GM23338 (cell line): ENCODE results near the gene GATAD2A. TPM values are rescaled to one million over a fixed set of nuclear protein-coding genes. Genes with fewer than 3 reads are reported as not detected.

Experiments
- ATAC-seq: fragments of 200-7000 bp; cut with Tn5 transposase; 3 replicates; pipeline ENCODE4 v1.9.1; 2020
- DNase-seq: peaks from one replicate; pipeline ENCODE4 v3.0.0-alpha.2; 2015; ENCODE audit warnings: low spot score
- H2AFZ ChIP-seq: fragments of 200-600 bp; sonication (generic); 2 replicates; pipeline ENCODE4 v1.8.0; 2016; ENCODE audit warnings: antibody characterized with exemption, mild to moderate bottlenecking, moderate library complexity
- H3F3A ChIP-seq: fragments of 200-600 bp; sonication (generic); replicated peaks from 2 replicates; pipeline ENCODE4 v1.8.0; 2017; ENCODE audit warnings: antibody characterized with exemption, mixed run types, low read depth
- H3K27ac ChIP-seq: fragments of 200-600 bp; sonication (generic); 2 replicates; pipeline ENCODE4 v1.6.1; 2016; ENCODE audit warnings: low read depth
- H3K27me3 ChIP-seq: fragments of 200-600 bp; sonication (generic); 2 replicates; pipeline ENCODE4 v1.8.0; 2016; ENCODE audit warnings: mild to moderate bottlenecking, mixed run types, moderate library complexity; ENCODE audit not compliant: insufficient read depth
- H3K36me3 ChIP-seq: fragments of 200-600 bp; sonication (generic); 2 replicates; pipeline ENCODE4 v1.8.0; 2016; ENCODE audit warnings: mild to moderate bottlenecking; ENCODE audit not compliant: insufficient read depth
- H3K4me1 ChIP-seq: fragments of 200-600 bp; sonication (generic); 2 replicates; pipeline ENCODE4 v1.8.0; 2016; ENCODE audit warnings: mild to moderate bottlenecking, moderate library complexity; ENCODE audit not compliant: insufficient read depth
- H3K4me2 ChIP-seq: fragments of 200-600 bp; sonication (generic); 2 replicates; pipeline ENCODE4 v1.7.1; 2017; ENCODE audit warnings: mixed run types
- H3K4me3 ChIP-seq: fragments of 200-600 bp; sonication (generic); 2 replicates; pipeline ENCODE4 v1.6.1; 2016; ENCODE audit warnings: mixed run types
- H3K79me2 ChIP-seq: fragments of 200-600 bp; sonication (generic); replicated peaks from 2 replicates; pipeline ENCODE4 v1.8.0; 2017; ENCODE audit warnings: mild to moderate bottlenecking; ENCODE audit not compliant: insufficient read depth
- H3K9me2 ChIP-seq: fragments of 200-600 bp; sonication (generic); 2 replicates; pipeline ENCODE4 v1.8.0; 2017; ENCODE audit not compliant: insufficient read depth
- H4K20me1 ChIP-seq: fragments of 200-600 bp; sonication (generic); replicated peaks from 2 replicates; pipeline ENCODE4 v1.8.0; 2017; ENCODE audit warnings: mild to moderate bottlenecking; ENCODE audit not compliant: insufficient read depth
- H3K27ac Mint-ChIP-seq: 2 replicates; pipeline ENCODE4 v1.8.0; 2020; ENCODE audit warnings: inconsistent platforms, mild to moderate bottlenecking, moderate library complexity, mixed read lengths
- H3K27me3 Mint-ChIP-seq: 3 replicates; pipeline ENCODE4 v1.8.0; 2022; ENCODE audit warnings: low read depth, mild to moderate bottlenecking, moderate library complexity, mixed read lengths, inconsistent platforms; ENCODE audit not compliant: insufficient read depth, poor library complexity
- H3K36me3 Mint-ChIP-seq: 3 replicates; pipeline ENCODE4 v1.8.0; 2021; ENCODE audit warnings: low read depth, mild to moderate bottlenecking, inconsistent platforms, moderate library complexity, mixed read lengths
- H3K4me1 Mint-ChIP-seq: 3 replicates; pipeline ENCODE4 v1.8.0; 2020; ENCODE audit warnings: mild to moderate bottlenecking, inconsistent platforms, mixed read lengths
- H3K4me3 Mint-ChIP-seq: 3 replicates; pipeline ENCODE4 v1.8.0; 2021; ENCODE audit warnings: moderate library complexity, mild to moderate bottlenecking, inconsistent platforms, mixed read lengths
- H3K9me3 Mint-ChIP-seq: 3 replicates; pipeline ENCODE4 v1.8.0; 2020; ENCODE audit warnings: moderate library complexity, mild to moderate bottlenecking, inconsistent platforms, mixed read lengths
- CREB1 ChIP-seq: fragments of 250-450 bp; sonication (Bioruptor Pico); IDR thresholded peaks from 2 replicates; pipeline ENCODE4 v1.5.0; 2020; ENCODE audit warnings: low read depth, mild to moderate bottlenecking, moderate library complexity
- EZH2 ChIP-seq: fragments of 200-600 bp; sonication (generic); IDR thresholded peaks from one replicate; pipeline ENCODE4 v1.8.0; 2017; ENCODE audit warnings: antibody characterized with exemption, mild to moderate bottlenecking, low read depth; ENCODE audit not compliant: unreplicated experiment
- EZH2phosphoT487 ChIP-seq: fragments of 200-600 bp; sonication (generic); IDR thresholded peaks from one replicate; pipeline ENCODE4 v1.8.1; 2018; ENCODE audit warnings: antibody characterized with exemption; ENCODE audit not compliant: unreplicated experiment
- POLR2AphosphoS5 ChIP-seq: IDR thresholded peaks from 2 replicates; pipeline ENCODE4 v1.6.1; 2016; ENCODE audit warnings: antibody characterized with exemption, low read depth
- REST ChIP-seq: IDR thresholded peaks from one replicate; pipeline ENCODE4 v1.6.1; 2018; ENCODE audit warnings: antibody characterized with exemption; ENCODE audit not compliant: unreplicated experiment
- ZNF114 ChIP-seq: fragments of 250-450 bp; sonication (Bioruptor Pico); IDR thresholded peaks from 2 replicates; pipeline ENCODE4 v1.5.0; 2020; ENCODE audit warnings: mild to moderate bottlenecking, moderate library complexity
- ZNF331 ChIP-seq: fragments of 250-450 bp; sonication (Bioruptor Pico); IDR thresholded peaks from 2 replicates; pipeline ENCODE4 v1.5.0; 2020; ENCODE audit warnings: low read depth, mild to moderate bottlenecking, moderate library complexity
- polyA plus RNA-seq: library from polyadenylated mRNA; unstranded; fragments of >200 nt; fragmentation: Nextera tagmentation; extraction: Ambion mirVana; gene quantifications from 2 replicates; pipeline ENCODE4 v1.2.1, GENCODE V29; 2016
- total RNA-seq: library from RNA; depleted of rRNA; stranded (reverse); fragments of >200 nt; shearing (Covaris generic); gene quantifications from 2 replicates; pipeline ENCODE4 v1.2.3, GENCODE V29; 2014
- TF ChIP-seq, protein P1 (sequence below): IDR thresholded peaks from 2 replicates; pipeline ENCODE4 v1.6.1; 2016; ENCODE audit warnings: antibody characterized with exemption
- TF ChIP-seq, protein P2 (sequence below): fragments of 250-450 bp; sonication (Bioruptor Pico); IDR thresholded peaks from 2 replicates; pipeline ENCODE4 v1.5.0; 2020; ENCODE audit warnings: mild to moderate bottlenecking, moderate library complexity

The GATAD2A gene
- total and polyA plus RNA-seq, 2 experiments from 2014 or later = 40.0 to 151 TPM

GRCh38 chr19:19541616-19542015 is 136.1 kb downstream of the GATAD2A start (continued):
- no peak for TF ChIP-seq ZNF331 (CRISPR knock-in tag)

DNA sequence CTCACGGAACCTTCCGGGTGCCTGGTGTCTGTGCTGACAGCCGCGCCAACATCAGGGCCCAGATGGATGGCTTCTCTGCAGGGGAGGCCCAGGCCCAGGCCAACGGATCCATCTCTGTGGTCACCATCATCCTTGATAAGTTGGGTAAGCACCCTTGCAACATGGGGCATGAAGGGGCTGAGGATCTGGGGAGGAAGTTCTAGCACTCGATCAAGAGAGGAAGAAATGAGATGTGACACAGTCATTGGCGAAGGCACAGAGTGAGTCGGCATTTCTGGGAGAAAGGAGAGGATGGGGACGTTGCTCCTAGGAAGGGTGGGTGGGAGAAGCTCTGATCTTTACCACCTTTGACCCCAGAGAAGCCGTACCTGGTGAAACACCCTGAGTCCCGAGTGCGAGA is 137.0 kb downstream of the GATAD2A start:
- H3K36me3 ChIP-seq = no peaks in the 10 kb centered on the region
- DNase-seq (no peak), ATAC-seq (no peak)
- H3K4me1 ChIP-seq = peaks cover 5% of the 10 kb centered on the region; the same call in 1 of the 2 replicates
- H2AFZ ChIP-seq = no peak overlapping the region
- no peaks in the 10 kb centered on the region; the same call in 2 of the 3 replicates for H3K36me3 Mint-ChIP-seq
- H3K4me1 Mint-ChIP-seq = peaks cover 8% of the 10 kb centered on the region; the same call in 2 of the 3 replicates
- H3K4me3 ChIP-seq = no peak overlapping the region
- H3K9me3 Mint-ChIP-seq = no peaks in the 10 kb centered on the region
- peaks cover 29% of the 10 kb centered on the region for H3K27me3 ChIP-seq
- TF ChIP-seq ZNF331 (CRISPR knock-in tag) = no peak
- TF ChIP-seq ZNF114 (CRISPR knock-in tag) = no peak
- no peak for TF ChIP-seq EZH2
- no peak for TF ChIP-seq POLR2AphosphoS5
- TF ChIP-seq, protein P1, sequence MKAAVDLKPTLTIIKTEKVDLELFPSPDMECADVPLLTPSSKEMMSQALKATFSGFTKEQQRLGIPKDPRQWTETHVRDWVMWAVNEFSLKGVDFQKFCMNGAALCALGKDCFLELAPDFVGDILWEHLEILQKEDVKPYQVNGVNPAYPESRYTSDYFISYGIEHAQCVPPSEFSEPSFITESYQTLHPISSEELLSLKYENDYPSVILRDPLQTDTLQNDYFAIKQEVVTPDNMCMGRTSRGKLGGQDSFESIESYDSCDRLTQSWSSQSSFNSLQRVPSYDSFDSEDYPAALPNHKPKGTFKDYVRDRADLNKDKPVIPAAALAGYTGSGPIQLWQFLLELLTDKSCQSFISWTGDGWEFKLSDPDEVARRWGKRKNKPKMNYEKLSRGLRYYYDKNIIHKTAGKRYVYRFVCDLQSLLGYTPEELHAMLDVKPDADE = no peak
- TF ChIP-seq, protein P2, sequence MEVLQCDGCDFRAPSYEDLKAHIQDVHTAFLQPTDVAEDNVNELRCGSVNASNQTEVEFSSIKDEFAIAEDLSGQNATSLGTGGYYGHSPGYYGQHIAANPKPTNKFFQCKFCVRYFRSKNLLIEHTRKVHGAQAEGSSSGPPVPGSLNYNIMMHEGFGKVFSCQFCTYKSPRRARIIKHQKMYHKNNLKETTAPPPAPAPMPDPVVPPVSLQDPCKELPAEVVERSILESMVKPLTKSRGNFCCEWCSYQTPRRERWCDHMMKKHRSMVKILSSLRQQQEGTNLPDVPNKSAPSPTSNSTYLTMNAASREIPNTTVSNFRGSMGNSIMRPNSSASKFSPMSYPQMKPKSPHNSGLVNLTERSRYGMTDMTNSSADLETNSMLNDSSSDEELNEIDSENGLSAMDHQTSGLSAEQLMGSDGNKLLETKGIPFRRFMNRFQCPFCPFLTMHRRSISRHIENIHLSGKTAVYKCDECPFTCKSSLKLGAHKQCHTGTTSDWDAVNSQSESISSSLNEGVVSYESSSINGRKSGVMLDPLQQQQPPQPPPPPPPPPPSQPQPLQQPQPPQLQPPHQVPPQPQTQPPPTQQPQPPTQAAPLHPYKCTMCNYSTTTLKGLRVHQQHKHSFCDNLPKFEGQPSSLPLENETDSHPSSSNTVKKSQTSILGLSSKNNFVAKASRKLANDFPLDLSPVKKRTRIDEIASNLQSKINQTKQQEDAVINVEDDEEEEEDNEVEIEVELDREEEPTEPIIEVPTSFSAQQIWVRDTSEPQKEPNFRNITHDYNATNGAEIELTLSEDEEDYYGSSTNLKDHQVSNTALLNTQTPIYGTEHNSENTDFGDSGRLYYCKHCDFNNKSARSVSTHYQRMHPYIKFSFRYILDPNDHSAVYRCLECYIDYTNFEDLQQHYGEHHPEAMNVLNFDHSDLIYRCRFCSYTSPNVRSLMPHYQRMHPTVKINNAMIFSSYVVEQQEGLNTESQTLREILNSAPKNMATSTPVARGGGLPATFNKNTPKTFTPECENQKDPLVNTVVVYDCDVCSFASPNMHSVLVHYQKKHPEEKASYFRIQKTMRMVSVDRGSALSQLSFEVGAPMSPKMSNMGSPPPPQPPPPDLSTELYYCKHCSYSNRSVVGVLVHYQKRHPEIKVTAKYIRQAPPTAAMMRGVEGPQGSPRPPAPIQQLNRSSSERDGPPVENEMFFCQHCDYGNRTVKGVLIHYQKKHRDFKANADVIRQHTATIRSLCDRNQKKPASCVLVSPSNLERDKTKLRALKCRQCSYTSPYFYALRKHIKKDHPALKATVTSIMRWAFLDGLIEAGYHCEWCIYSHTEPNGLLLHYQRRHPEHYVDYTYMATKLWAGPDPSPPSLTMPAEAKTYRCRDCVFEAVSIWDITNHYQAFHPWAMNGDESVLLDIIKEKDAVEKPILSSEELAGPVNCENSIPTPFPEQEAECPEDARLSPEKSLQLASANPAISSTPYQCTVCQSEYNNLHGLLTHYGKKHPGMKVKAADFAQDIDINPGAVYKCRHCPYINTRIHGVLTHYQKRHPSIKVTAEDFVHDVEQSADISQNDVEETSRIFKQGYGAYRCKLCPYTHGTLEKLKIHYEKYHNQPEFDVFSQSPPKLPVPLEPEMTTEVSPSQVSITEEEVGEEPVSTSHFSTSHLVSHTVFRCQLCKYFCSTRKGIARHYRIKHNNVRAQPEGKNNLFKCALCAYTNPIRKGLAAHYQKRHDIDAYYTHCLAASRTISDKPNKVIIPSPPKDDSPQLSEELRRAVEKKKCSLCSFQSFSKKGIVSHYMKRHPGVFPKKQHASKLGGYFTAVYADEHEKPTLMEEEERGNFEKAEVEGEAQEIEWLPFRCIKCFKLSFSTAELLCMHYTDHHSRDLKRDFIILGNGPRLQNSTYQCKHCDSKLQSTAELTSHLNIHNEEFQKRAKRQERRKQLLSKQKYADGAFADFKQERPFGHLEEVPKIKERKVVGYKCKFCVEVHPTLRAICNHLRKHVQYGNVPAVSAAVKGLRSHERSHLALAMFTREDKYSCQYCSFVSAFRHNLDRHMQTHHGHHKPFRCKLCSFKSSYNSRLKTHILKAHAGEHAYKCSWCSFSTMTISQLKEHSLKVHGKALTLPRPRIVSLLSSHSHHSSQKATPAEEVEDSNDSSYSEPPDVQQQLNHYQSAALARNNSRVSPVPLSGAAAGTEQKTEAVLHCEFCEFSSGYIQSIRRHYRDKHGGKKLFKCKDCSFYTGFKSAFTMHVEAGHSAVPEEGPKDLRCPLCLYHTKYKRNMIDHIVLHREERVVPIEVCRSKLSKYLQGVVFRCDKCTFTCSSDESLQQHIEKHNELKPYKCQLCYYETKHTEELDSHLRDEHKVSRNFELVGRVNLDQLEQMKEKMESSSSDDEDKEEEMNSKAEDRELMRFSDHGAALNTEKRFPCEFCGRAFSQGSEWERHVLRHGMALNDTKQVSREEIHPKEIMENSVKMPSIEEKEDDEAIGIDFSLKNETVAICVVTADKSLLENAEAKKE (CRISPR knock-in tag) = no peak
- no peak for TF ChIP-seq REST
- TF ChIP-seq CREB1 = no peak
- TF ChIP-seq EZH2phosphoT487 = no peak
- H3K4me2 ChIP-seq = no peak overlapping the region
- H3K9me2 ChIP-seq = no peaks in the 10 kb centered on the region
- peaks cover 12% of the 10 kb centered on the region; the same call in 1 of the 2 replicates for H3F3A ChIP-seq
- H3K79me2 ChIP-seq = no peaks in the 10 kb centered on the region
- no peak overlapping the region; the same call in 2 of the 3 replicates for H3K4me3 Mint-ChIP-seq
- H4K20me1 ChIP-seq = 0 out of 2 replicates have a peak, but pooled peaks cover 5% of the 10 kb centered on the region
- peaks cover 18% of the 10 kb centered on the region for H3K27me3 Mint-ChIP-seq
- no peak overlapping the region for H3K27ac Mint-ChIP-seq
- no peak overlapping the region for H3K27ac ChIP-seq
